Measurements from ENCODE around the gene NIT1.

The NIT1 gene

DNA sequence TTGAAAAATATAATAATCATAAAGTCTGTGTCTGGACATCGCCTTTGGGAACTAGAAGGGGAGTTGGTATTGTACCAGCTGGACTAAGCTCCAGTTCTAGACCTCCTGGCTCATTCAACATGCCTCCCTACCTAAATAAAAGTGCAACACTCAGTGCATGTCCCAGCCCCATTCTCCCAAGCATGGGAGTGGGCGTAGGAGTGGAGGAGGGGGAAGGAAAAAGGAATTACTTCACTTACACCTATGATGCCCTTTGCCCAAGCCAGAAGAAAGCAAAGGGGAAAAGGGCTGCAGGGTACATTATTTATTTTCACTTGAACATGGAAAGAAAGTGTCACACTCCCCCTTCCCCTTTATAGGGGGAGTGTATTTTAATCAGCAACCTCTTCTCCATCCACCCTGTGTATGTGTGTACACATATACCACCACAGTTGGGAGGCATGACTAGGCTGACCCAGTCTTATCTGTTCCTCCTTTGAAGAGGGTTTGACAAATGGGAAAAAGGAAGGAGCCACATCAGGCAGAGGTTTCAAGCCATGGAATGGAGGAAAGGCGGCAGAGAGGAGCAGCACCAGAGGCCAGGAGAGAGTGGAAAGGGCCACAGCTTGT, 3.2 kb downstream of the NIT1 start:
- no peak for DNase-seq
- Histone ChIP-seq H3K4me3 (ENCODE audit: low read depth, low read length) (no peak overlapping the region), H3K27me3 (ENCODE audit: insufficient read depth, low read depth, severe bottlenecking) (no peaks in the 10 kb centered on the region), H3K27ac (no peak overlapping the region), H3K9me3 (ENCODE audit: severe bottlenecking) (no peaks in the 10 kb centered on the region), H3K36me3 (peaks cover 82% of the 10 kb centered on the region)
- TF ChIP-seq, protein P1, sequence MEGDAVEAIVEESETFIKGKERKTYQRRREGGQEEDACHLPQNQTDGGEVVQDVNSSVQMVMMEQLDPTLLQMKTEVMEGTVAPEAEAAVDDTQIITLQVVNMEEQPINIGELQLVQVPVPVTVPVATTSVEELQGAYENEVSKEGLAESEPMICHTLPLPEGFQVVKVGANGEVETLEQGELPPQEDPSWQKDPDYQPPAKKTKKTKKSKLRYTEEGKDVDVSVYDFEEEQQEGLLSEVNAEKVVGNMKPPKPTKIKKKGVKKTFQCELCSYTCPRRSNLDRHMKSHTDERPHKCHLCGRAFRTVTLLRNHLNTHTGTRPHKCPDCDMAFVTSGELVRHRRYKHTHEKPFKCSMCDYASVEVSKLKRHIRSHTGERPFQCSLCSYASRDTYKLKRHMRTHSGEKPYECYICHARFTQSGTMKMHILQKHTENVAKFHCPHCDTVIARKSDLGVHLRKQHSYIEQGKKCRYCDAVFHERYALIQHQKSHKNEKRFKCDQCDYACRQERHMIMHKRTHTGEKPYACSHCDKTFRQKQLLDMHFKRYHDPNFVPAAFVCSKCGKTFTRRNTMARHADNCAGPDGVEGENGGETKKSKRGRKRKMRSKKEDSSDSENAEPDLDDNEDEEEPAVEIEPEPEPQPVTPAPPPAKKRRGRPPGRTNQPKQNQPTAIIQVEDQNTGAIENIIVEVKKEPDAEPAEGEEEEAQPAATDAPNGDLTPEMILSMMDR (IDR thresholded peaks at IDR 0.05; ENCODE audit: low read depth, low read length) = no peak

DNA sequence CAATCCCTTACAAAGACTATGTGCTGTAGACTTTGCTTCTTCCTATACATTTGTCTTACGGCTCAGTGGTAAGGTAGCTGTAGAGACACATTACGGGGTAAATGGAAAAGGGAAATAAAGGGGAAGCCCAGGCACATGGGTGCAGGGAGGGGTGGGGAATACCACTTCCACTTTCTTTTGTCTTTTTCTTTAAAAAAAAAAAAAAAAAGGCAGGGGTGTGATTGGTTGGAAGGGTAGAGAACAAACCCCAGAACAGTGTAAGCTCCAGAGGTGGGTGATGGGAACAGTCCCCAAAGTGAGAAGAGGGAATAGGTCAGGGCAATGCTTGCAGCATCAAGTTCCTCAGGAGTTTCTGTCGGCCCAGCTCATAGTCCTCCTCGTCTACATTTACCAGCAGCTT, 3.9 kb downstream of the NIT1 start:
- Histone ChIP-seq H3K36me3 (peaks cover 83% of the 10 kb centered on the region), H3K27me3 (ENCODE audit: insufficient read depth, low read depth, severe bottlenecking) (no peaks in the 10 kb centered on the region), H3K9me3 (ENCODE audit: severe bottlenecking) (no peaks in the 10 kb centered on the region), H3K27ac (no peak overlapping the region), H3K4me3 (ENCODE audit: low read depth, low read length) (no peak overlapping the region)
- DNase-seq = no peak
- TF ChIP-seq, protein P1 (IDR thresholded peaks at IDR 0.05; ENCODE audit: low read depth, low read length) = no peak

DNA sequence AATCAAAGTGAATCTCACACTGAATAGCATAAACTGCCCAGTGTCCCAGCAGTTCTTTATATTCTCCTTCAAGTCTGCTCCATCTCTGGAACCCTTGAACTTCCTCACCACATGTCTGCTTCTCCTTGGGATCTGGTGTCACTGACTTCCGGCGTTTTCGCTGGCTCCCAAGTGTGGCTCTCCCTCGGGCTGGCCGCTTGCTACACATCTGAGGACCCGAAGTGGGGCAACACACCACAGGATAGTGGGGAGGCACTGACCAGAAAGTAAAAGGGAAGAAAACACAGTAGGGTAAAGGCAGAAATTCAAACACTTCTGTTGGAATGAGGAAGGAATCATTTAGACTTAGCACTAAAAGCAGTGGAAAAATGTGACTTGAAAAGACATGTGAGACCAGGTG, 5.1 kb downstream of the NIT1 start:
- H3K36me3 ChIP-seq = peaks cover 90% of the 10 kb centered on the region
- H3K27ac ChIP-seq = no peak overlapping the region

DNA sequence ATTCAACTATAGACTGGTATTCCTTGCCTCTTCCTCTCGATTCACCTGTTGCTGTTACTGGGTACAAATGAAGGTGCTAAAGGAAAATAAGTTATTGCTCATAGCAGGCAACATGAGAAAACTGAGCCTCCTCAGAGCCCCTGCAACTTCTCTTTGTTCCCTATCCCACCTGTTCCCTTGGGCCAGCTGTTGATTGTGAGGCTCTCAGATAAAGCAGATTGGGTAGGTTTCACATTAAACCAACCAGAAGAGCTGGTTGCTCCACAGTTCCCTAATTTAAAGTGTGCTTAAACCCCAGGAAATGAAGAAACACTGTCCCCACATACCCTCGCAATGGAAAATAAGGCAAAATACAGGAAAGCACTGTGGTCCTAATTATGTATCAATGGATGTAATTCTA, 9.7 kb downstream of the NIT1 start:
- no peak for DNase-seq
- H3K36me3 ChIP-seq = peaks cover 78% of the 10 kb centered on the region
- no peak overlapping the region for H3K27ac ChIP-seq
- TF ChIP-seq, protein P1 (IDR thresholded peaks at IDR 0.05; ENCODE audit: low read depth, low read length) = no peak
- no peaks in the 10 kb centered on the region for H3K9me3 ChIP-seq (ENCODE audit: severe bottlenecking)
- H3K27me3 ChIP-seq (ENCODE audit: insufficient read depth, low read depth, severe bottlenecking) = no peaks in the 10 kb centered on the region
- no peak overlapping the region for H3K4me3 ChIP-seq (ENCODE audit: low read depth, low read length)

More for the DNA sequence above, 5.1 kb downstream of the NIT1 start:
- no peak for DNase-seq
- Histone ChIP-seq H3K27me3 (ENCODE audit: insufficient read depth, low read depth, severe bottlenecking) (no peaks in the 10 kb centered on the region), H3K4me3 (ENCODE audit: low read depth, low read length) (no peak overlapping the region), H3K9me3 (ENCODE audit: severe bottlenecking) (no peaks in the 10 kb centered on the region)
- TF ChIP-seq, protein P1 (IDR thresholded peaks at IDR 0.05; ENCODE audit: low read depth, low read length) = no peak

DNA sequence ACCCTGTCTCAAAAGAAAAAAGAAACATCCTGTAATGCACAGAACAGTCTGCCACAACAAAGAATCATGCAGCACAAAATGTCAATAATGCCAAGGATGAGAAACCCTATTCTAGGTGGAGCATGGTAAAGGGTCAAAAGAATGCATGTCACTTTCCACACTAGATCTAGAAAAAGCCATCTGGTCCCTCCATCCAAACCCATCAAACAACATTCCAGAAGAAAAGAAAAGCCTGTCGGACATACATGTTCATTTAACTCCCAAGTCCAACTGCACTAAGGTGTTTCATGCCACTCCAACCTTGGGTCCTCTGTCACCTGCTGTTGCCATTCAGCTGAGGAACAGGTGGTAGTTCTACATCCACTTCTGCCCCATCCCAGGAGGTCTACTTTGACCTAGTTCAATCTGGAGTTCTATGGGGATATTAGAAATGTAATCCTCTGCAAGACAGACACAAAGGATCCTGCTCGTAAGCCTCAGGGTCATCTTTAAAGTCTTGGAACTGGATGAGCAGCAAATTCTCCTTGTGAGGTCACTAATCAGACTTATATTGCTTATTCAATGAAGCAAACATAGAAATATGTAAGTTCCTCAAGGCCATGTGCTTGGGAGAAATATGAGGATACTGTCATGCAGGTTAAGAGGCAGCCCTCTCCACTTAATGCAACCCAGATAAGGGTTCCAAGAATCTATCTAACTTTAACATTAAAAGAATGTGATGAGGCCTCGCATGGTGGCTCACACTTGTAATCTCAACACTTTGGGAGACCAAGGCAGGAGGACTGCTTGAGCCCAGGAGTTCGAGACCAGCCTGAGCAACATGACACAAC, 10.9 kb downstream of the NIT1 start:
- peaks cover 67% of the 10 kb centered on the region for H3K36me3 ChIP-seq
- no peak overlapping the region for H3K4me3 ChIP-seq (ENCODE audit: low read depth, low read length)
- TF ChIP-seq, protein P1 (IDR thresholded peaks at IDR 0.05; ENCODE audit: low read depth, low read length) = no peak
- no peak overlapping the region for H3K27ac ChIP-seq
- no peaks in the 10 kb centered on the region for H3K9me3 ChIP-seq (ENCODE audit: severe bottlenecking)
- no peaks in the 10 kb centered on the region for H3K27me3 ChIP-seq (ENCODE audit: insufficient read depth, low read depth, severe bottlenecking)
- no peak for DNase-seq
